Suprapubic skin (tissue), 4 donors: Measurements from ENCODE around the gene FKBP11. TPM values are rescaled to one million over a fixed set of nuclear protein-coding genes. Genes with fewer than 3 reads are reported as not detected.

Source experiments
- DNase-seq, 2 donors: peaks; one replicate each; pipeline ENCODE4 v3.0.0-alpha.2; 2019; ENCODE audit warnings: low spot score in 2 of 2
- H3K27ac ChIP-seq: fragments of 200-600 bp; sonication (generic); one replicate; pipeline ENCODE4 v1.5.1; 2019
- H3K27me3 ChIP-seq: fragments of 200-600 bp; sonication (generic); one replicate; pipeline ENCODE4 v1.5.1; 2019
- H3K36me3 ChIP-seq: fragments of 200-600 bp; sonication (generic); one replicate; pipeline ENCODE4 v1.5.1; 2019
- H3K4me1 ChIP-seq: fragments of 200-600 bp; sonication (generic); one replicate; pipeline ENCODE4 v1.5.1; 2019
- H3K4me3 ChIP-seq: fragments of 200-600 bp; sonication (generic); one replicate; pipeline ENCODE4 v1.5.1; 2019; ENCODE audit warnings: mild to moderate bottlenecking
- H3K9me3 ChIP-seq: fragments of 200-600 bp; sonication (generic); one replicate; pipeline ENCODE4 v1.5.1; 2019
- EP300 ChIP-seq: sonication (generic); formaldehyde crosslinking; IDR thresholded peaks from one replicate; pipeline ENCODE4 v1.6.1; 2017; ENCODE audit warnings: antibody characterized with exemption
- POLR2A ChIP-seq, 2 donors: fragments of 450-650 bp; IDR thresholded peaks; one replicate each; pipeline ENCODE4 v1.6.1; 2017; ENCODE audit warnings: antibody characterized with exemption in 2 of 2, mild to moderate bottlenecking in 2 of 2, moderate library complexity in 2 of 2
- POLR2AphosphoS5 ChIP-seq, 3 donors: sonication (generic); formaldehyde crosslinking; IDR thresholded peaks; one replicate each; pipeline ENCODE4 v1.6.1; 2017; ENCODE audit warnings: antibody characterized with exemption in 3 of 3
- WGBS: methylation state at CpG from one replicate; pipeline ENCODE4 v1.1.5; 2018; 5-methylcytosine and 5-hydroxymethylcytosine counted together
- total RNA-seq, 4 donors: library from RNA; depleted of rRNA; stranded (reverse); fragments of >200 nt; gene quantifications; one replicate each; pipeline ENCODE4 v1.1.0, GENCODE V29; 2016
- TF ChIP-seq, protein P1 (sequence below), 2 donors: fragments of 200-600 bp in 1 of 2; fragments of 450-650 bp in 1 of 2; sonication (generic) in 1 of 2; IDR thresholded peaks; one replicate each; pipeline ENCODE4 v1.5.1; 2016 to 2019; ENCODE audit warnings: antibody characterized with exemption in 2 of 2, mild to moderate bottlenecking in 1 of 2, moderate library complexity in 1 of 2

The FKBP11 gene
- total RNA-seq, 4 donors from 2014 or later, result 8.9 to 18.9 (median 15.3) TPM

DNA sequence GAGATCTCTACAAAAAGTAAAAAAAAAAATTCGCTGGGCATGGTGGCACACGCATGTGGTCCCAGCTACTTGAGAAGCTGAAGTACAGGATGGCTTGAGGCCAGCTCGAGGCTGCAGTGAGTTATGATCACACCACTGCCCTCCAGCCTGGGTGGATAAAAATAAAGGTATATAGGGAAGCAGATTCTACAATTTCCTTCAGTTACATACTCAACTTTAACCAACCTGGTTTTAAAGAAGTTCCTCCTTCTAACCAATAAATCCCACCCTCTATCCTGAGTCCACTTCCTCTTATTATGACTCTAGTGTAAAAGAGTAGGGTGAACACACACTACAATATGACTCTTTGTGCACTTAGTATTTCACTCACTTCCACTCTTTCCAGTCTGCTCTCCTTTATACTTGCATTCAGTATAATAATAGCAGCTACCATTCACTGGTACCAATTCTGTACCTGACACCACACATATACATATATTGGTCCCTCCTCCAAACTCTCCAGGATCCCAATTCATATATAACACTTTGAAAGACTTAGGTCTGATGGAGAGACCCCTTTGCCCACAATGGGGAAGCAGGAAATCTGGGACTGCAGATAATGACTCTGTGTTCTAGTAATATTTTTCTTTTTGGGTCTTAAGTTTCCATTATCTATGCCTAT lies 29.7 kb upstream of the FKBP11 start:
- Histone ChIP-seq H3K27me3 (no peaks in the 10 kb centered on the region), H3K27ac (no peak overlapping the region), H3K9me3 (no peaks in the 10 kb centered on the region), H3K4me3 (no peak overlapping the region), H3K36me3 (peaks cover 10% of the 10 kb centered on the region), H3K4me1 (peaks cover 28% of the 10 kb centered on the region)
- 82% methylated on average over 3 of the region's 3 CpGs for WGBS
- TF ChIP-seq EP300 (no peak), POLR2AphosphoS5 (IDR thresholded peaks at IDR 0.05) (no peak), POLR2A (IDR thresholded peaks at IDR 0.05) (no peak)
- TF ChIP-seq, protein P1, sequence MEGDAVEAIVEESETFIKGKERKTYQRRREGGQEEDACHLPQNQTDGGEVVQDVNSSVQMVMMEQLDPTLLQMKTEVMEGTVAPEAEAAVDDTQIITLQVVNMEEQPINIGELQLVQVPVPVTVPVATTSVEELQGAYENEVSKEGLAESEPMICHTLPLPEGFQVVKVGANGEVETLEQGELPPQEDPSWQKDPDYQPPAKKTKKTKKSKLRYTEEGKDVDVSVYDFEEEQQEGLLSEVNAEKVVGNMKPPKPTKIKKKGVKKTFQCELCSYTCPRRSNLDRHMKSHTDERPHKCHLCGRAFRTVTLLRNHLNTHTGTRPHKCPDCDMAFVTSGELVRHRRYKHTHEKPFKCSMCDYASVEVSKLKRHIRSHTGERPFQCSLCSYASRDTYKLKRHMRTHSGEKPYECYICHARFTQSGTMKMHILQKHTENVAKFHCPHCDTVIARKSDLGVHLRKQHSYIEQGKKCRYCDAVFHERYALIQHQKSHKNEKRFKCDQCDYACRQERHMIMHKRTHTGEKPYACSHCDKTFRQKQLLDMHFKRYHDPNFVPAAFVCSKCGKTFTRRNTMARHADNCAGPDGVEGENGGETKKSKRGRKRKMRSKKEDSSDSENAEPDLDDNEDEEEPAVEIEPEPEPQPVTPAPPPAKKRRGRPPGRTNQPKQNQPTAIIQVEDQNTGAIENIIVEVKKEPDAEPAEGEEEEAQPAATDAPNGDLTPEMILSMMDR (IDR thresholded peaks at IDR 0.05), result no peak
- no peak for DNase-seq

DNA sequence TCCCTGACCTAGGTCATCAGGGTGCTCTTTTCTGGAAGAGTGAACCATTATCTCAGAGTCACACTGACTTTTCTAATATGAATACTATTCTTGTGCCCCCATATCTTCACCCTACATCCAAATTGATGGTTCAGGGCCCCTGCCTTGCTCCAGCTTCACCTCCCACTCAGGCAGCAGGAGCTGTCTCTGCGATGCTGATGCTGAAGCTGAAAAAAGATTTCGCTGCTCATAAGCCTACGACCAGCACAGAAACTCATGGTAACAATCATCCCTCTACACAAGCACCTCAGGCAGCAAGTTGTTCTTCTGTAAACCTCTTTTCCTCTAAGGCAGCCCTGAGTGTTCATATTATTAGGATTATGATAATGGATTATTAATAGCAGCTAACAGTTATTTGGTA lies 28.8 kb upstream of the FKBP11 start:
- Histone ChIP-seq H3K27me3 (no peaks in the 10 kb centered on the region), H3K36me3 (peaks cover 15% of the 10 kb centered on the region), H3K27ac (no peak overlapping the region), H3K9me3 (no peaks in the 10 kb centered on the region), H3K4me1 (peaks cover 28% of the 10 kb centered on the region), H3K4me3 (no peak overlapping the region)
- WGBS, result 95% methylated on average over 3 of the region's 3 CpGs
- TF ChIP-seq POLR2AphosphoS5 (IDR thresholded peaks at IDR 0.05), result no peak
- no peak for TF ChIP-seq POLR2A (IDR thresholded peaks at IDR 0.05)
- TF ChIP-seq, protein P1 (IDR thresholded peaks at IDR 0.05), result no peak
- no peak for TF ChIP-seq EP300
- DNase-seq, result no peak

DNA sequence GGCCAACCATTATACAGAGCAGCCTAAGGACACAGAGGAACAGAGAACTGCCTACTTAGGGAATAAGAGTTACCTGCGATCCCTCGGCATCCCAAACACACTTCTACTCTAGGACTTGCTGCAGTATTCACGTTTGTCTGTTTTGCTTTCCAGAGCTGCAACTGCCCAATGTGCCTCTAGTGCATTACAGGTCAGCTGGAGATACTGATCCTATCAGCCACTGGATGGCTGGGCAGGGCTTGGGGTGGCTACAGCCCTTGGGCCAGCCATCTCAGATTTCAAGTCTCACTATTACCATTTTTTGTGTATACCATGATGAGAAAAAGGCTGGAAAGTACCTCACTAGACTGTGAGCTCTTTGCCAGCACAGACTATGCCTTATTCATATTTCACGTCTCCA lies 27.4 kb upstream of the FKBP11 start:
- WGBS, result 86% methylated on average over 4 of the region's 4 CpGs
- peaks cover 26% of the 10 kb centered on the region for H3K4me1 ChIP-seq
- H3K27ac ChIP-seq, result no peak overlapping the region
- no peak for DNase-seq
- H3K4me3 ChIP-seq, result no peak overlapping the region
- no peaks in the 10 kb centered on the region for H3K9me3 ChIP-seq
- no peaks in the 10 kb centered on the region for H3K27me3 ChIP-seq
- TF ChIP-seq, protein P1 (IDR thresholded peaks at IDR 0.05), result no peak
- TF ChIP-seq EP300 (no peak), POLR2AphosphoS5 (IDR thresholded peaks at IDR 0.05) (no peak), POLR2A (IDR thresholded peaks at IDR 0.05) (no peak)
- peaks cover 22% of the 10 kb centered on the region for H3K36me3 ChIP-seq

DNA sequence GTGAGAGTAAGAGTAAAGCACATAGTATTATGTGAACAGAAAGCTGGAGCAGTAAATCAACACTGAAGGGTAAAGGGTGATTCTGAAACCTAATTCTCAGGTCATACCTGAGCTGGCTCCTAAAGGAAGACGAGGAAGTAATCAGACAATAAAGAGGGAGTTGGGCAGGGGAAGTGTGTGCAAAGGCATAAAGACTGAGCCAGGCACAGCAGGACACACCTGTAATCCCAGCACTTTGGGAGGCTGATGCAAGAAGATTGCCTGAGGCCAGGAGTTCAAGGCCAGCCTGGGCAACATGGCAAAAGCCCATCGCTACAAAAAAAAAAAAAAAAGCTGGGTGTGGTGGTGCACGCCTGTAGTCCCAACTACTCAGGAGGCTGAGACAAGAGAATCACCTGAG lies 22.4 kb upstream of the FKBP11 start:
- no peak for TF ChIP-seq EP300
- TF ChIP-seq, protein P1 (IDR thresholded peaks at IDR 0.05), result no peak
- TF ChIP-seq POLR2AphosphoS5 (IDR thresholded peaks at IDR 0.05), result no peak
- TF ChIP-seq POLR2A (IDR thresholded peaks at IDR 0.05), result no peak
- H3K9me3 ChIP-seq, result no peaks in the 10 kb centered on the region
- no peak overlapping the region for H3K4me3 ChIP-seq
- H3K27me3 ChIP-seq, result no peaks in the 10 kb centered on the region
- WGBS, result 62% methylated on average over 3 of the region's 3 CpGs
- peaks cover 17% of the 10 kb centered on the region for H3K4me1 ChIP-seq
- no peak overlapping the region for H3K27ac ChIP-seq
- DNase-seq, result no peak
- H3K36me3 ChIP-seq, result peaks cover 22% of the 10 kb centered on the region

DNA sequence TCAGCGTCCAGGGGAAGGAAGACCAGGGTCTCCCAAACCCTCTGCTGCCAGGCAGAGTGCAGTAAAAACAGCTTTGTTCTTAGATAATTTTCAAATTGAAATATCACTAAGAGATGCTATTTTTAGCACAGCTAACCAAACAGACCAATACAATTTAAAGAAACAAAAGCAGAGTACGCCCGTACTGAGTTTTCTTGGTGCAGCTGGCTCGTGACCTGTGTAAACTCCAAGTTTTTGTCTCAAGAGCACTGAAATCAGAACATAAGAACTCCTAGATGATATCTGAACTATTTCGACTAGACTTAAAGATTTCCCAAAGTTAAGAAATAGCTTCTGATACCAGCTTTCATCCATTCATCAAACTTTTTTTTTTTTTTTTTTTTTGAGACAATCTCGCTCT lies 21.7 kb upstream of the FKBP11 start:
- Histone ChIP-seq H3K9me3 (no peaks in the 10 kb centered on the region), H3K4me3 (no peak overlapping the region), H3K36me3 (peaks cover 20% of the 10 kb centered on the region), H3K27me3 (no peaks in the 10 kb centered on the region), H3K4me1 (peaks cover 24% of the 10 kb centered on the region), H3K27ac (no peak overlapping the region)
- no peak for DNase-seq
- WGBS, result 83% methylated on average over 6 of the region's 6 CpGs
- TF ChIP-seq EP300 (no peak), POLR2A (IDR thresholded peaks at IDR 0.05) (no peak), POLR2AphosphoS5 (IDR thresholded peaks at IDR 0.05) (no peak)
- TF ChIP-seq, protein P1 (IDR thresholded peaks at IDR 0.05), result no peak
